Aorta (tissue), 5 donors: ENCODE data around the gene LTN1. TPM values are rescaled to one million over a fixed set of nuclear protein-coding genes. Genes with fewer than 3 reads are reported as not detected.
A peak's percentile ranks its signal among the peaks of the same experiment; 100 is the strongest.

Experiments
- ATAC-seq: fragments of 200-7000 bp; cut with Tn5 transposase; one replicate; pipeline ENCODE4 v1.9.1; 2022; ENCODE audit warnings: moderate library complexity; ENCODE audit not compliant: low FRiP score
- DNase-seq, 2 donors: peaks; one replicate each; pipeline ENCODE4 v3.0.0-alpha.2; 2020
- H3K27ac ChIP-seq, 2 donors: one replicate each; pipeline ENCODE4 v1.5.1; 2013; ENCODE audit warnings: low read length in 2 of 2, mild to moderate bottlenecking in 2 of 2, moderate library complexity in 2 of 2, control low read depth in 1 of 2, inconsistent platforms in 1 of 2, low read depth in 1 of 2
- H3K27me3 ChIP-seq, 2 donors: one replicate each; pipeline ENCODE4 v1.6.1; 2013; ENCODE audit warnings: control low read depth in 1 of 2, low read length in 1 of 2, mild to moderate bottlenecking in 1 of 2, moderate library complexity in 1 of 2; ENCODE audit not compliant: insufficient read depth in 2 of 2, control insufficient read depth in 1 of 2
- H3K36me3 ChIP-seq, 2 donors: one replicate each; pipeline ENCODE4 v1.6.1; 2013; ENCODE audit warnings: control low read depth in 1 of 2, low read length in 1 of 2, mild to moderate bottlenecking in 1 of 2; ENCODE audit not compliant: insufficient read depth in 2 of 2, control insufficient read depth in 1 of 2
- H3K4me1 ChIP-seq, 2 donors: one replicate each; pipeline ENCODE4 v1.6.1; 2013; ENCODE audit warnings: low read length in 2 of 2, control low read depth in 1 of 2, mild to moderate bottlenecking in 1 of 2, moderate library complexity in 1 of 2; ENCODE audit not compliant: insufficient read depth in 2 of 2, control insufficient read depth in 1 of 2
- H3K4me3 ChIP-seq, 2 donors: one replicate each; pipeline ENCODE4 v1.5.1; 2013; ENCODE audit warnings: low read length in 2 of 2, control low read depth in 1 of 2, mild to moderate bottlenecking in 1 of 2
- H3K9me3 ChIP-seq: one replicate; pipeline ENCODE4 v1.6.1; 2013; ENCODE audit warnings: mild to moderate bottlenecking, low read length; ENCODE audit not compliant: control insufficient read depth
- WGBS, 2 donors: extraction: QIAGEN DNeasy Blood & Tissue Kit; methylation state at CpG; one replicate each; pipeline ENCODE4 v1.1.7; 2013; 5-methylcytosine and 5-hydroxymethylcytosine counted together
- intact Hi-C, 2 donors: fragments of 100-400 bp; cut with DNase I; formaldehyde crosslinking; loops; one replicate each; pipeline versions ENCODE4 v1.14.2 to v1.15.0; 2022
- long read RNA-seq, 2 donors: library from polyadenylated mRNA; unstranded; transcript quantifications; one replicate each; pipeline ENCODE4 v2.0.0, GENCODE V29; 2020 to 2021
- polyA plus RNA-seq, 2 donors: library from polyadenylated mRNA; stranded (reverse); fragments of 200-250 nt; gene quantifications; one replicate each; pipeline ENCODE4 v1.2.3, GENCODE V29; 2013
- total RNA-seq, 2 donors: library from RNA; stranded (reverse); fragmentation: NEBNext Ultra II Directional; extraction: Animal tissue kit (Norgen Biotek cat#: 25700); gene quantifications; one replicate each; pipeline ENCODE4 v1.2.1, GENCODE V29; 2021
- donor health status: healthy with polysubstance abuse.
- donor health status: Bipolar disorder and iron deficiency.
- donor health status: DM: no; HTN: no; CAD: no.
- donor health status: DM: no; HTN: no; CAD: no.
- donor health status: DM: yes; HTN: yes; CAD: no.

LTN1 gene
- total RNA-seq (10 to 100 TPM; 34.4 to 36.8 TPM), polyA plus RNA-seq (1 to 10 TPM; 2.9 to 9.6 TPM)
- long read RNA-seq, donor 1, partial matches to known transcripts, result 55 of 64 reads
- long read RNA-seq, donor 1, other reads (novel, unspliced or antisense), result 9 of 64 reads
- long read RNA-seq, donor 2, full-length matches to known transcripts, result 1 of 9 reads
- long read RNA-seq, donor 2, partial matches to known transcripts, result 4 of 9 reads
- long read RNA-seq, donor 2, other reads (novel, unspliced or antisense), result 4 of 9 reads

- Histone ChIP-seq H3K27me3 (no peaks in the 10 kb centered on the region), H3K4me1 (no peaks in the 10 kb centered on the region), H3K9me3 (no peaks in the 10 kb centered on the region), H3K36me3 (no peaks in the 10 kb centered on the region), H3K27ac (peak within 1 kb of the TSS in 1 of 2 donors; percentile 78), H3K4me3 (peak within 1 kb of the TSS; percentile 71 to 89)
- 0 to 1% methylated on average over 42 to 43 of the region's 43 CpGs for WGBS, 2 donors
- ATAC-seq (peak; percentile 100), DNase-seq (peak; percentile 98 to 99)
- intact Hi-C loops, result no loop called here
Observed at GRCh38 chr21:28992526-28993292, at the start of gene LTN1. TSS of gene LTN1 (minus strand) at chr21:28992877. CDS start at chr21:28992805, 72 bp downstream.

DNA sequence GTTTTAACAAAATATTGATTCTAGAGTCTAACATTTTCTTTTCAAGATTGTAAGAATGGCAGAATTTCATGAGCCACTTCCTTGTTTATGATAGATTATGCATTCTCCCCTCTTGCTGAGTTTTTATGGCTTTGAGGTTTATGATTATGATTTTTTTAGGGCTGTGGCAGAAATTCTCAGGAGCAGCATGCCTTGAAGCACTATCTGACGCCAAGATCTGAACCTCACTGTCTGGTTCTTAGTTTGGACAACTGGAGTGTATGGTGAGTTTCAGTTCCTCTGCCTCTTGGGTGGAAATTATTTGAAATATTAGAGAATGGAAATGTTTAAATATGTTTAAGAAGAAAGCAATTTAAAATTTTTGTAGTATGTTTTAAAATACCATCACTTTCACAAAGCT, 42.0 kb upstream of the LTN1 start:
- intact Hi-C loops, result no loop called here
- WGBS, 2 donors, result 82 to 92% methylated on average over 1 of the region's 1 CpG

GRCh38 chr21:29033871-29034270, 41.2 kb upstream of the LTN1 start:
- H3K27ac ChIP-seq, result no peak overlapping the region
- no peaks in the 10 kb centered on the region for H3K9me3 ChIP-seq
- DNase-seq, result no peak
- no peak for ATAC-seq
- H3K27me3 ChIP-seq, result no peaks in the 10 kb centered on the region
- no peak overlapping the region for H3K4me3 ChIP-seq
- WGBS, 2 donors, result 84 to 89% methylated on average over 3 of the region's 3 CpGs
- H3K4me1 ChIP-seq, result no peaks in the 10 kb centered on the region
- H3K36me3 ChIP-seq, result peaks cover 5 to 7% of the 10 kb centered on the region in 2 donors
- intact Hi-C loops, result no loop called here

More for the DNA sequence above, 42.0 kb upstream of the LTN1 start:
- Histone ChIP-seq H3K36me3 (peaks cover 5 to 7% of the 10 kb centered on the region in 2 donors), H3K4me1 (no peaks in the 10 kb centered on the region), H3K27me3 (no peaks in the 10 kb centered on the region), H3K4me3 (no peak overlapping the region), H3K27ac (no peak overlapping the region), H3K9me3 (no peaks in the 10 kb centered on the region)
- ATAC-seq, result no peak
- no peak for DNase-seq

DNA sequence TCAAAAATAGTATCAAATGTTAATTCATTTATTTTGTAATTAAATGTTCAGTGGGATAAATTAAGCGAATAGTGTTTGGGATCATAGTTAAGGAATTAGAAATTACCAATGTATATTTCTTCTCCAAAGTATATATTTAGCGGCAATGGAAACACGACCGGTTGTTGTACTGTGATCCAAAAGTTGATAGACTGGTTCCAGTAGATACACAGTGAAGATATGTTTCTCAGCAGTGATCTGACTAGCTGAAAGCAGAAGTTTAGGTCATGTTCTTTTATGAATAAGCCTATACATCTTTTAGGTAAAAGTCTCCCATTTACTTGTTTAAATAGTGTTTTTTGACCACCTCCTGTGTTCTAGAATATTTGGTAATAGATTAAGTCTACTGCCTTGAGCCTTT, 40.6 kb upstream of the LTN1 start:
- DNase-seq, result no peak
- H3K27me3 ChIP-seq, result no peaks in the 10 kb centered on the region
- H3K27ac ChIP-seq, result no peak overlapping the region
- intact Hi-C loops, result no loop called here
- ATAC-seq, result no peak
- no peaks in the 10 kb centered on the region for H3K9me3 ChIP-seq
- H3K4me3 ChIP-seq, result no peak overlapping the region
- WGBS, 2 donors, result 60 to 71% methylated on average over 4 of the region's 4 CpGs
- peaks cover 5 to 7% of the 10 kb centered on the region in 2 donors for H3K36me3 ChIP-seq
- no peaks in the 10 kb centered on the region for H3K4me1 ChIP-seq

- H3K36me3 ChIP-seq, result peaks cover 2 to 5% of the 10 kb centered on the region in 2 donors
- 89 to 93% methylated on average over 1 of the region's 1 CpG for WGBS, 2 donors
Observed at GRCh38 chr21:29030909-29031308, 38.2 kb upstream of the LTN1 start.

GRCh38 chr21:29029524-29029923, 36.8 kb upstream of the LTN1 start:
- ATAC-seq (no peak), DNase-seq (no peak)
- intact Hi-C loops, result no loop called here
- Histone ChIP-seq H3K27me3 (no peaks in the 10 kb centered on the region), H3K4me3 (no peak overlapping the region), H3K4me1 (peaks cover 0 to 1% of the 10 kb centered on the region in 2 donors), H3K36me3 (peaks cover 2 to 4% of the 10 kb centered on the region in 2 donors), H3K9me3 (no peaks in the 10 kb centered on the region), H3K27ac (no peak overlapping the region)
- WGBS, 2 donors, result 86 to 89% methylated on average over 1 of the region's 1 CpG

More at GRCh38 chr21:29030909-29031308, 38.2 kb upstream of the LTN1 start:
- no peak overlapping the region for H3K4me3 ChIP-seq
- DNase-seq (no peak), ATAC-seq (no peak)
- H3K4me1 ChIP-seq, result peaks cover 0 to 1% of the 10 kb centered on the region in 2 donors
- H3K9me3 ChIP-seq, result no peaks in the 10 kb centered on the region
- intact Hi-C loops, result no loop called here
- no peak overlapping the region for H3K27ac ChIP-seq
- no peaks in the 10 kb centered on the region for H3K27me3 ChIP-seq

- no peak for ATAC-seq
- Histone ChIP-seq H3K27ac (peak overlapping the region in 1 of 2 donors; percentile 100), H3K36me3 (no peaks in the 10 kb centered on the region), H3K4me1 (peaks cover 0 to 1% of the 10 kb centered on the region in 2 donors), H3K27me3 (no peaks in the 10 kb centered on the region), H3K9me3 (no peaks in the 10 kb centered on the region), H3K4me3 (peak overlapping the region; percentile 69 to 74)
- no peak for DNase-seq
- WGBS, 2 donors, result 1 to 2% methylated on average over 6 of the region's 6 CpGs
- intact Hi-C loops, result loop anchor here in 1 of 2 donors (2.0 kb wide), 1 partner anchor 23 kb away; no protein-coding TSS in a partner anchor
Observed at GRCh38 chr21:29025328-29025713, 32.6 kb upstream of the LTN1 start.

- 0 to 1% methylated on average over 48 of the region's 48 CpGs for WGBS, 2 donors
- peak; percentile 98 for ATAC-seq
- H3K4me3 ChIP-seq, result peak within 1 kb of the TSS; percentile 69 to 96
- peaks cover 0 to 1% of the 10 kb centered on the region in 2 donors for H3K4me1 ChIP-seq
- peak within 1 kb of the TSS; percentile 87 to 100 for H3K27ac ChIP-seq
- peak; percentile 96 to 97 for DNase-seq
- H3K36me3 ChIP-seq, result no peaks in the 10 kb centered on the region
- no peaks in the 10 kb centered on the region for H3K9me3 ChIP-seq
- intact Hi-C loops, result loop anchor here in 1 of 2 donors (2.0 kb wide), 1 partner anchor 22 kb away; no protein-coding TSS in a partner anchor
- no peaks in the 10 kb centered on the region for H3K27me3 ChIP-seq
Observed at GRCh38 chr21:29024474-29025327, 32.0 kb upstream of the LTN1 start, which contains the start of gene USP16. TSS of gene USP16 (plus strand) at chr21:29024668. CDS start at chr21:29027914, 3,246 bp downstream.
